Hepatocyte (in vitro differentiated cells): ENCODE results near the gene CYBA. TPM values are rescaled to one million over a fixed set of nuclear protein-coding genes. Genes with fewer than 3 reads are reported as not detected.

Experiments
- DNase-seq: peaks from one replicate; pipeline ENCODE4 v3.0.0-alpha.2; 2016; ENCODE audit warnings: low spot score
- H2AFZ ChIP-seq: fragments of 200-600 bp; sonication (generic); 2 replicates; pipeline ENCODE4 v1.6.0; 2016; ENCODE audit warnings: antibody characterized with exemption, mild to moderate bottlenecking
- H3K27ac ChIP-seq: fragments of 200-600 bp; sonication (generic); 2 replicates; pipeline ENCODE4 v1.5.1; 2016; ENCODE audit warnings: mild to moderate bottlenecking
- H3K27me3 ChIP-seq: fragments of 200-600 bp; sonication (generic); 2 replicates; pipeline ENCODE4 v1.6.1; 2016
- H3K36me3 ChIP-seq: fragments of 200-600 bp; sonication (generic); replicated peaks from 2 replicates; pipeline ENCODE4 v1.5.1; 2016; ENCODE audit warnings: low read depth; ENCODE audit not compliant: insufficient read depth
- H3K4me1 ChIP-seq: fragments of 200-600 bp; sonication (generic); 2 replicates; pipeline ENCODE4 v1.5.1; 2016; ENCODE audit warnings: mild to moderate bottlenecking, moderate library complexity; ENCODE audit not compliant: insufficient read depth
- H3K4me2 ChIP-seq: fragments of 200-600 bp; sonication (generic); 2 replicates; pipeline ENCODE4 v1.6.0; 2016
- H3K4me3 ChIP-seq: fragments of 200-600 bp; sonication (generic); 2 replicates; pipeline ENCODE4 v1.5.1; 2016; ENCODE audit warnings: mild to moderate bottlenecking
- H3K79me2 ChIP-seq: fragments of 200-600 bp; sonication (generic); 2 replicates; pipeline ENCODE4 v1.6.0; 2017; ENCODE audit warnings: mild to moderate bottlenecking
- H3K9me2 ChIP-seq: fragments of 200-600 bp; sonication (generic); replicated peaks from 2 replicates; pipeline ENCODE4 v1.6.0; 2017; ENCODE audit warnings: mild to moderate bottlenecking; ENCODE audit not compliant: insufficient read depth
- H3K9me3 ChIP-seq: fragments of 200-600 bp; sonication (generic); 2 replicates; pipeline ENCODE4 v1.5.1; 2016; ENCODE audit warnings: low read depth, mild to moderate bottlenecking
- H4K20me1 ChIP-seq: fragments of 200-600 bp; sonication (generic); 2 replicates; pipeline ENCODE4 v1.6.0; 2016; ENCODE audit warnings: mild to moderate bottlenecking; ENCODE audit not compliant: insufficient read depth, poor library complexity, severe bottlenecking
- CTCF ChIP-seq: fragments of 200-600 bp; sonication (generic); IDR thresholded peaks from 2 replicates; pipeline ENCODE4 v1.5.1; 2016; ENCODE audit warnings: antibody characterized with exemption, mild to moderate bottlenecking; ENCODE audit not compliant: poor library complexity
- EZH2 ChIP-seq: fragments of 200-600 bp; sonication (generic); IDR thresholded peaks from 2 replicates; pipeline ENCODE4 v1.6.1; 2016; ENCODE audit warnings: antibody characterized with exemption, mild to moderate bottlenecking, borderline replicate concordance
- EZH2phosphoT487 ChIP-seq: fragments of 200-600 bp; sonication (generic); IDR thresholded peaks from one replicate; pipeline ENCODE4 v1.6.1; 2018; ENCODE audit warnings: antibody characterized with exemption, mild to moderate bottlenecking, low read depth, moderate library complexity; ENCODE audit not compliant: unreplicated experiment, severe bottlenecking
- WGBS: methylation state at CpG from one replicate; pipeline ENCODE4 v1.1.6; 2016; ENCODE audit warnings: low lambda C conversion rate; ENCODE audit errors: missing lambda C conversion rate; 5-methylcytosine and 5-hydroxymethylcytosine counted together
- polyA plus RNA-seq: library from polyadenylated mRNA; unstranded; fragments of >200 nt; fragmentation: Nextera tagmentation; extraction: Ambion mirVana; gene quantifications from 2 replicates; pipeline ENCODE4 v1.2.1, GENCODE V29; 2016
- total RNA-seq: library from RNA; depleted of rRNA; stranded (reverse); fragments of >200 nt; gene quantifications from 2 replicates; pipeline ENCODE4 v1.2.3, GENCODE V29; 2014

The CYBA gene
- total and polyA plus RNA-seq, 2 experiments from 2014 or later, result 196 to 419 TPM

GRCh38 chr16:88628512-88628974 is 22.3 kb downstream of the CYBA start:
- no peak overlapping the region for H3K4me3 ChIP-seq
- H3K9me2 ChIP-seq, result no peaks in the 10 kb centered on the region
- no peak overlapping the region for H3K4me2 ChIP-seq
- H3K79me2 ChIP-seq, result no peaks in the 10 kb centered on the region
- WGBS, result 83% methylated on average over 12 of the region's 12 CpGs
- DNase-seq, result no peak
- H2AFZ ChIP-seq, result no peak overlapping the region
- TF ChIP-seq CTCF, result peak; percentile 24
- TF ChIP-seq EZH2phosphoT487, result no peak
- no peaks in the 10 kb centered on the region for H3K36me3 ChIP-seq
- no peaks in the 10 kb centered on the region for H3K4me1 ChIP-seq
- no peak overlapping the region for H3K27ac ChIP-seq
- H3K9me3 ChIP-seq, result no peaks in the 10 kb centered on the region
- H3K27me3 ChIP-seq, result no peaks in the 10 kb centered on the region
- H4K20me1 ChIP-seq, result peaks cover 5% of the 10 kb centered on the region

GRCh38 chr16:88627531-88628411 is 23.1 kb downstream of the CYBA start:
- no peak overlapping the region for H3K4me3 ChIP-seq
- no peaks in the 10 kb centered on the region for H3K27me3 ChIP-seq
- 98% methylated on average over 27 of the region's 27 CpGs for WGBS
- DNase-seq, result no peak
- no peaks in the 10 kb centered on the region for H3K9me2 ChIP-seq
- no peak overlapping the region for H3K4me2 ChIP-seq
- H4K20me1 ChIP-seq, result no peaks in the 10 kb centered on the region
- H3K79me2 ChIP-seq, result no peaks in the 10 kb centered on the region
- no peaks in the 10 kb centered on the region for H3K9me3 ChIP-seq
- TF ChIP-seq EZH2, result no peak
- no peak for TF ChIP-seq EZH2phosphoT487
- TF ChIP-seq CTCF, result no peak
- no peaks in the 10 kb centered on the region for H3K36me3 ChIP-seq
- H3K4me1 ChIP-seq, result no peaks in the 10 kb centered on the region
- no peak overlapping the region for H2AFZ ChIP-seq
- no peak overlapping the region for H3K27ac ChIP-seq

GRCh38 chr16:88626646-88627045 is 24.2 kb downstream of the CYBA start:
- Histone ChIP-seq H4K20me1 (no peaks in the 10 kb centered on the region), H3K4me2 (no peak overlapping the region), H2AFZ (no peak overlapping the region), H3K27ac (no peak overlapping the region), H3K4me1 (no peaks in the 10 kb centered on the region), H3K9me3 (no peaks in the 10 kb centered on the region), H3K79me2 (no peaks in the 10 kb centered on the region), H3K36me3 (no peaks in the 10 kb centered on the region), H3K27me3 (no peaks in the 10 kb centered on the region), H3K4me3 (no peak overlapping the region), H3K9me2 (no peaks in the 10 kb centered on the region)
- WGBS, result 93% methylated on average over 9 of the region's 9 CpGs
- DNase-seq, result no peak
- TF ChIP-seq EZH2, result no peak
- TF ChIP-seq EZH2phosphoT487, result no peak
- no peak for TF ChIP-seq CTCF
